ENCODE measurements around the gene TPX2. TPM values are rescaled to one million over a fixed set of nuclear protein-coding genes. Genes with fewer than 3 reads are reported as not detected.

Gene TPX2
- polyA plus RNA-seq, 1 of the 3 experiments (the other 2 are of a cell fraction), result 17.1 TPM

DNA sequence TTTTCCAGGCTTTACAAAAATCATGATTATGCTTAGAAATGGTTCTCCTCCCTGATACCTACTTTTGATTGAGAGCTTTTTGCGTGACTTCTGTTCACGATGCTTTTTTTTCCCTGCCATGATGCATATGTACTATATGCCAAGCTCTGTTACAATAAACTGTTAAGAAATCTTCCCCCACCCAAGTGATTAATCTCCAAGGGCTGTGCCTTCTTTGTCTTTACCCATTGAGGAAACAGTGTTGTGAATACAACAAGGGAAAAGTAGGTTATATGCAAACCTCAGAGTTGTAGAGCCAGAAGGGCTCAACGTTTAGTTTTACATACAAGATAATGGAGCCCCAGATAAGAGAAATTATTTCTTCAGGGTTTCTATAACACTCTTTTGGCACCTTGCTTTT is 46.0 kb downstream of the TPX2 start:
- Histone ChIP-seq H2AFZ (ENCODE audit: low read depth) (no peak overlapping the region), H3K9me2 (no peaks in the 10 kb centered on the region), H3K79me2 (ENCODE audit: insufficient read depth) (peaks cover 48% of the 10 kb centered on the region; the same call in 1 of the 2 replicates), H4K20me1 (ENCODE audit: insufficient read depth) (no peaks in the 10 kb centered on the region; the same call in 1 of the 2 replicates), H3K27me3 (ENCODE audit: insufficient read depth) (no peaks in the 10 kb centered on the region), H3K27ac (ENCODE audit: low read depth in 2 of 2, low read length in 1 of 2) (no peak overlapping the region), H3K9ac (no peak overlapping the region), H3K9me3 (no peaks in the 10 kb centered on the region), H3K4me2 (no peak overlapping the region), H3F3A (replicated peaks; ENCODE audit: insufficient read depth) (peaks cover 11% of the 10 kb centered on the region), H3K4me1 (ENCODE audit: control insufficient read depth in 1 of 2, insufficient read depth in 2 of 2, low read depth in 1 of 2, low read length in 1 of 2) (0 out of 4 replicates have a peak, but pooled peaks cover 0 to 8% of the 10 kb centered on the region in 2 experiments), H3K4me3 (ENCODE audit: low read depth in 2 of 2, low read length in 1 of 2) (no peak overlapping the region), H3K36me3 (replicated peaks in 1 of 2; ENCODE audit: control insufficient read depth in 1 of 2, insufficient read depth in 2 of 2, low read length in 1 of 2) (peaks cover 39 to 57% of the 10 kb centered on the region in 2 experiments)
- 97% methylated on average over 3 of the region's 3 CpGs for WGBS (ENCODE audit: low lambda C conversion rate)
- no peak for TF ChIP-seq NRF1 (IDR thresholded peaks at IDR 0.05; ENCODE audit: low read depth, low read length)
- no peak for TF ChIP-seq RCOR1 (IDR thresholded peaks at IDR 0.05; ENCODE audit: low read length)
- TF ChIP-seq TCF12 (IDR thresholded peaks at IDR 0.05), result no peak
- TF ChIP-seq RAD21 (IDR thresholded peaks at IDR 0.05; ENCODE audit: low read length), result no peak
- no peak for DNase-seq
- ChIA-PET POLR2A (interaction anchor here (0.9 kb wide), 1 partner anchor 15 kb away, joined by 4 read pairs; no protein-coding TSS in a partner anchor), CTCF (interaction anchor here (0.8 kb wide), 1 partner anchor 38 kb away, joined by 4 read pairs; no protein-coding TSS in a partner anchor)

GRCh38 chr20:31788578-31788977 is 49.5 kb downstream of the TPX2 start:
- POLR2A ChIA-PET, result no interaction called here
- DNase-seq, result no peak
- WGBS (ENCODE audit: low lambda C conversion rate), result 92% methylated on average over 3 of the region's 3 CpGs

GRCh38 chr20:31790401-31790800 is 51.3 kb downstream of the TPX2 start:
- H3K4me3 ChIP-seq (ENCODE audit: low read depth in 2 of 2, low read length in 1 of 2), result no peak overlapping the region
- 92% methylated on average over 3 of the region's 3 CpGs for WGBS (ENCODE audit: low lambda C conversion rate)
- ChIA-PET POLR2A (no interaction called here), CTCF (interaction anchor here (1.1 kb wide), 1 partner anchor 62 kb away, joined by 3 read pairs; no protein-coding TSS in a partner anchor)
- H3K79me2 ChIP-seq (ENCODE audit: insufficient read depth), result peaks cover 26% of the 10 kb centered on the region; the same call in 1 of the 2 replicates
- no peak for DNase-seq
- no peaks in the 10 kb centered on the region; a peak in 1 of 4 replicates for H3K4me1 ChIP-seq (ENCODE audit: control insufficient read depth in 1 of 2, insufficient read depth in 2 of 2, low read depth in 1 of 2, low read length in 1 of 2)
- H3F3A ChIP-seq (replicated peaks; ENCODE audit: insufficient read depth), result peaks cover 4% of the 10 kb centered on the region
- H3K27ac ChIP-seq (ENCODE audit: low read depth in 2 of 2, low read length in 1 of 2), result no peak overlapping the region
- no peak overlapping the region for H2AFZ ChIP-seq (ENCODE audit: low read depth)
- no peaks in the 10 kb centered on the region for H3K27me3 ChIP-seq (ENCODE audit: insufficient read depth)
- no peak overlapping the region for H3K4me2 ChIP-seq
- no peaks in the 10 kb centered on the region for H3K9me2 ChIP-seq
- H3K9ac ChIP-seq, result no peak overlapping the region
- H3K9me3 ChIP-seq, result no peaks in the 10 kb centered on the region
- H4K20me1 ChIP-seq (ENCODE audit: insufficient read depth), result no peaks in the 10 kb centered on the region; the same call in 1 of the 2 replicates
- peaks cover 35 to 55% of the 10 kb centered on the region in 2 experiments for H3K36me3 ChIP-seq (replicated peaks in 1 of 2; ENCODE audit: control insufficient read depth in 1 of 2, insufficient read depth in 2 of 2, low read length in 1 of 2)
- no peak for TF ChIP-seq PBX3 (IDR thresholded peaks at IDR 0.05)
- no peak for TF ChIP-seq RAD21 (IDR thresholded peaks at IDR 0.05; ENCODE audit: low read length)
- no peak for TF ChIP-seq TCF12 (IDR thresholded peaks at IDR 0.05)
- TF ChIP-seq MEF2A (IDR thresholded peaks at IDR 0.05; ENCODE audit: borderline replicate concordance, low read depth), result no peak
- TF ChIP-seq EP300 (IDR thresholded peaks at IDR 0.05; ENCODE audit: borderline replicate concordance in 1 of 2, low read depth in 1 of 2, low read length in 1 of 2), result no peak
- no peak for TF ChIP-seq NRF1 (IDR thresholded peaks at IDR 0.05; ENCODE audit: low read depth, low read length)
- no peak for TF ChIP-seq ELF1 (IDR thresholded peaks at IDR 0.05)
- TF ChIP-seq RCOR1 (IDR thresholded peaks at IDR 0.05; ENCODE audit: low read length), result no peak
- no peak for TF ChIP-seq FOXJ3 (CRISPR knock-in tag; IDR thresholded peaks at IDR 0.05)
- no peak for TF ChIP-seq REST (IDR thresholded peaks at IDR 0.05; ENCODE audit: low read depth, low read length)
- no peak for TF ChIP-seq YY1 (IDR thresholded peaks at IDR 0.05; ENCODE audit: low read depth)

More at GRCh38 chr20:31788578-31788977, 49.5 kb downstream of the TPX2 start:
- TF ChIP-seq EP300 (IDR thresholded peaks at IDR 0.05; ENCODE audit: borderline replicate concordance in 1 of 2, low read depth in 1 of 2, low read length in 1 of 2), result no peak
- TF ChIP-seq, protein P1, sequence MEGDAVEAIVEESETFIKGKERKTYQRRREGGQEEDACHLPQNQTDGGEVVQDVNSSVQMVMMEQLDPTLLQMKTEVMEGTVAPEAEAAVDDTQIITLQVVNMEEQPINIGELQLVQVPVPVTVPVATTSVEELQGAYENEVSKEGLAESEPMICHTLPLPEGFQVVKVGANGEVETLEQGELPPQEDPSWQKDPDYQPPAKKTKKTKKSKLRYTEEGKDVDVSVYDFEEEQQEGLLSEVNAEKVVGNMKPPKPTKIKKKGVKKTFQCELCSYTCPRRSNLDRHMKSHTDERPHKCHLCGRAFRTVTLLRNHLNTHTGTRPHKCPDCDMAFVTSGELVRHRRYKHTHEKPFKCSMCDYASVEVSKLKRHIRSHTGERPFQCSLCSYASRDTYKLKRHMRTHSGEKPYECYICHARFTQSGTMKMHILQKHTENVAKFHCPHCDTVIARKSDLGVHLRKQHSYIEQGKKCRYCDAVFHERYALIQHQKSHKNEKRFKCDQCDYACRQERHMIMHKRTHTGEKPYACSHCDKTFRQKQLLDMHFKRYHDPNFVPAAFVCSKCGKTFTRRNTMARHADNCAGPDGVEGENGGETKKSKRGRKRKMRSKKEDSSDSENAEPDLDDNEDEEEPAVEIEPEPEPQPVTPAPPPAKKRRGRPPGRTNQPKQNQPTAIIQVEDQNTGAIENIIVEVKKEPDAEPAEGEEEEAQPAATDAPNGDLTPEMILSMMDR (IDR thresholded peaks at IDR 0.05), result peak; percentile 43; the same call in 1 of the 2 replicates
- TF ChIP-seq RAD21 (IDR thresholded peaks at IDR 0.05; ENCODE audit: low read length), result peak; percentile 8; the same call in 1 of the 2 replicates
- no peak for TF ChIP-seq FOXM1 (IDR thresholded peaks at IDR 0.05; ENCODE audit: low read depth)
- Histone ChIP-seq H3K4me3 (ENCODE audit: low read depth in 2 of 2, low read length in 1 of 2) (no peak overlapping the region), H3K9me2 (no peaks in the 10 kb centered on the region), H3K27ac (ENCODE audit: low read depth in 2 of 2, low read length in 1 of 2) (no peak overlapping the region), H2AFZ (ENCODE audit: low read depth) (no peak overlapping the region), H3K9ac (no peak overlapping the region), H3K4me2 (no peak overlapping the region), H3K36me3 (replicated peaks in 1 of 2; ENCODE audit: control insufficient read depth in 1 of 2, insufficient read depth in 2 of 2, low read length in 1 of 2) (peaks cover 33 to 61% of the 10 kb centered on the region in 2 experiments), H3K4me1 (ENCODE audit: control insufficient read depth in 1 of 2, insufficient read depth in 2 of 2, low read depth in 1 of 2, low read length in 1 of 2) (no peaks in the 10 kb centered on the region), H4K20me1 (ENCODE audit: insufficient read depth) (no peaks in the 10 kb centered on the region; the same call in 1 of the 2 replicates), H3K9me3 (no peaks in the 10 kb centered on the region), H3F3A (replicated peaks; ENCODE audit: insufficient read depth) (peaks cover 12% of the 10 kb centered on the region), H3K79me2 (ENCODE audit: insufficient read depth) (peaks cover 39% of the 10 kb centered on the region; the same call in 1 of the 2 replicates), H3K27me3 (ENCODE audit: insufficient read depth) (no peaks in the 10 kb centered on the region)
- CTCF ChIA-PET, result interaction anchor here (0.6 to 1.6 kb wide), 3 partner anchors 18 to 65 kb away, joined by 3 to 4 read pairs (median 4); no protein-coding TSS in a partner anchor
